ENCODE data around the gene SGO2.
"Not testable (repeated sequence)": the region's sequence is repeated elsewhere in the genome, so short reads cannot be mapped to it uniquely, and the experiment has no call there.

Gene SGO2

GRCh38 chr2:200618590-200619021 is 92.6 kb downstream of the SGO2 start:
- in situ Hi-C loops (cut with MboI; ENCODE audit: low sequenced_read_pairs): no loop called here

DNA sequence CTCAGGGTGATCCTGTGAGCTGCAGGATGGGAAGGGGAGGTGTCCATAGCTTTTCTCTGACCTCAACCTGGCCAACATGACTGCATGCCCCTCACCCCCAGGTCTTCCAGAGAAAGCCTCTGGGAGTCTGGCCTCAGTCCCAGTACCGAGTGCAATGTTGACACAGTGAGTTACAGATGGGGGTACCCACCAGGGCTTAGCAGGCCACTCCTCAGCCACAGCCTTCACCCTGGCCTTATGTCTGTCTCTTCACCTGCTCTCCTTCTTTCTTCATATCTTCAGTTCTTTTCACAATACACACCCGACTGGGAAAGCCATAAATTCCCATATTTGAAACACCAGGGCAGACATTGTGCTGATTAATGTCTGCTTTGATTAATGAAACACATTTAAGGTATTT is 93.3 kb downstream of the SGO2 start:
- in situ Hi-C loops (cut with MboI; ENCODE audit: low sequenced_read_pairs): no loop called here

- in situ Hi-C loops (cut with MboI; ENCODE audit: low sequenced_read_pairs): no loop called here
These were observed 94.8 kb downstream of the SGO2 start for GRCh38 chr2:200620606-200621390.

DNA sequence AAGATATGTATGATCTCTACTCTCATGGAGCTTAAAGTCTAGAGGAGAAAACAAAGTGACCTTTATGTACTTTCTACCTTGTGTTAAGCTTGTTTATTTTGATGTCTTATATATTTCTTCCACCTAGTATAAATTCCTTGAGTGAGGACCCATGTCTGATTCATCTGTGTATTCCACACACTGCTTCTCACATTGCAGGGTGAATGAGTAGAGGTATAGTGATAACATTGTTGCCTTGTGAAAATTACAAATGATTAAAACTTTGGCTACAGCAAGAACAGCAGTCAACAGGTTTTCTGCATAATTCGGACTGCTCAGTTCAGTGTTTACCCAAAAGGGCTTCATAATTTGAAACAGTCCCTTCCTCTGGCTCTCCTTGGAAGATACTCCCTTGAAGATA is 96.1 kb downstream of the SGO2 start:
- in situ Hi-C loops (cut with MboI; ENCODE audit: low sequenced_read_pairs): no loop called here

DNA sequence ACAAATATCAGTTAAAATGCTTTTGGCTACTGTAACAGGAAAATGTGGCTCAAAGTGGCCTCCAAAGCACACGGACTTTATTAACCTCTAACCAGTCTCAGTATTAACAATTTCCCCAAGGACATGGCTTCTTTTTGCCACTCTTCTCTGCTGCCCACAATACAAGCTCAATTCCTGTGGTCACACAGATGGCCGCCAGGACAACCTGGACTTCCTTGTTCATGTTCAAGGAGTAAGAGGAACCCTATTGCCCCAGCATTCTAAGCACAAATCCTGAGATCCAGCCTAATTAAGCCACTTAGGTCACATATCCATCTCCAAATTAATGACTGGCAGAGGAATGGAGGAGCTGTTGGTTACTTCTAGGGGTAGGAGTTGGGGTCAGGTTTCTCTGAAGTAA is 98.0 kb downstream of the SGO2 start:
- in situ Hi-C loops (cut with MboI; ENCODE audit: low sequenced_read_pairs): no loop called here

DNA sequence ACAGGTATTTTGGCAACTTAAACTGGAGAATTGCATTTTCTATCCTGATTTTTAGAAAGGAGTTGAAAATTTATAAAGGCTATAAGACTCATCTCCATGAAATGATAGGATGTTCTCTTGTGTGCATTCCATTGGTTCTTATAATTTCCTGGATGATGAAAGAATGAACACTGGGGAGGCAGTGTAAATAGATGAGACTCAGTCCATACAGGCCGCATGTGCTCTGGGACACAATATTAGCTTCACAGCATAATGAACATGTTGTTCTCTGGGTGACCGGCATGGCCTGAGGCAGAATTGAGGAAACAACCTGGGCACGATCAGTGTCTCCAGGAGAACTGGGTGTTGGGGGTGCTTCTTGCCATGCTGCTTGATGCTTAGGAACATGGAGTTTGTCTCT is 98.7 kb downstream of the SGO2 start:
- in situ Hi-C loops (cut with MboI; ENCODE audit: low sequenced_read_pairs): no loop called here

- in situ Hi-C loops (cut with MboI; ENCODE audit: low sequenced_read_pairs): no loop called here
These were observed 99.3 kb downstream of the SGO2 start for GRCh38 chr2:200625282-200625681.

DNA sequence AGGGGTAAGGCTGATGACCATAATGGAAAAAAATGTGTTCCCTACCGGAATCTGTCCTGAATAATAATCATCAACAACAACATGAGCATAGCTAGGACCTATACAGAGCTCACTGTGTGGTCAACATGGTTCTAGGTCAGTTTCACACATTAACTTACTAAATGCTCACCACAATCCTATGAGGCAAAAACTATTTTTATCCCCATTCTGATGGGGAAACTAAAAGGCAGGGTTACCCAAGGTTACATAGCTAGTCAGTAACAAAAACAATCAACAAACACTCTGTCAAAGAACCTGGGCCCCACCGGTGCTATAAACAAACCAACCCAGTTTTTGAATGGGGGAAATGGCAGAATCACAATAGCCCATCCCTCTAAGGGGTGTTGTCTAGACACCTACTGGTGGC is 100.0 kb downstream of the SGO2 start:
- in situ Hi-C loops (cut with MboI; ENCODE audit: low sequenced_read_pairs): no loop called here

DNA sequence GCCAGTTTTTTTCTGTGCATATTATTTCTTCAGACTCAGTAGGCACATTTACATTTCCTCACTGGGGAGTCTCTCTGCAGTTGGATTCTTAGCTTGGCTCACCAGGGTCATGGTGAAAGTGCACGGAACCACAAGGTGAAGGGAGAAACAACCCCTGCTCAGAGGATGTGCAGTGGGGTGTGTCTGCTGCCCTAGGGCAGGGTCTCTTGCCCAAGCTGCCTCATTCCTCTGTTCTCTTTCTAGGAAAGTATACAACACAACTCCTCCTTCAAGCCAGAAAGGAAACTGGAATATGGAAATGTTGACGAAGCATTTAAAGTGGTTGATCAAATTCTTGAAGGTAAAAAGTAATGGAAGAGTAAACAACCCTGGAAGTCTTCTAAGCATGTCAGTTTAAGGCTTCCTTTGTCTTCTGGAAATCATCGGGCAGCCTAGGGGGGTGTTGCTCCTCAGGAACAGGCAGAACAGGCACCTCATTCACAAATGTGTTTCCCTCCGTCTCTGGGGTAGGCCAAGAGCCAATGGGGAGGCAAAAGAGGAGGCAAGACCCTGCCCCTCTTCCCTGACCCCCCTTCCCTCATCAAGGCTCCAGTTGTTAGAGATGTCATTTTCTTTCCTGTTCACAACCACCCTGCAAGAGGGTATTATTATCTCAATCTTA is 101.2 kb downstream of the SGO2 start:
- in situ Hi-C loops (cut with MboI; ENCODE audit: low sequenced_read_pairs): no loop called here

DNA sequence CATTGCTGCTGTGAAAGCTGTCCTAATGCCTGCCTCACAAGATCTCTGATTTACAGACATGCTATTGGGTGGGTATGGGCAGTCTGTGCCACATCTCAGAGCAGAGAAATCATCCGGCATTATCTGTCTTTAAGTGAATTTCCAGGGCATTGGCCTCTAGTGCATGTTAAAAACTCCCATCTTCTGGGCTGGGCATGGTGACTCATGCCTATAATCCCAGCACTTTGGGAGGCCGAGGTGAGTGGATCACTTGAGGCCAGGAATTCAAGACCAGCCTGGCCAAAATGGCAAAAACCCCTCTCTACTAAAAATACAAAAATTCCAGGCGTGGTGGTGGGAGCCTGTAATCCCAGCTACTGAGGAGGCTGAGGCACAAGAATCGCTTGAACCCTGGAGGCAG is 102.5 kb downstream of the SGO2 start:
- in situ Hi-C loops (cut with MboI; ENCODE audit: low sequenced_read_pairs): not testable (repeated sequence)

DNA sequence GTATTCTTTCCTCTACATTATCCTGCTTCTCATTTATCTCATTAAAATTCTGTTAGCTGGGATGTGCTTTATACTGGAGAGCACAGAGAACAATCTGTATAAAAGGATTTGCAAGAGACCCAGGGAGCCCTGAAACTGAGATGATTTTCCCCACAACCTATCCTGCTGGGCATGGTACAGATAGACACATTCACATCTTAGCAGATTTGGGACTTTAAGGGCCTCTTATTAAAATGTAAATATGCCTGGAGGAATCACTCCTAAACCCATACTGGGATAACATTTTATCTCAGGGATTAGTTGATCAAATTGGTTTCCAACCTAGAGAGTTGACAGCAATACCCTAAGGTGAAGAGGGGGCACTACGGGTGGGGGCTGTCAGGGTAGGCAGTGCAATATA is 105.3 kb downstream of the SGO2 start:
- in situ Hi-C loops (cut with MboI; ENCODE audit: low sequenced_read_pairs): no loop called here

All from HL-60/S4 treated with phorbol 12-myristate 13-acetate at 8.2 ng/mL for 4 days and 3 days (cell line).